Measurements from ENCODE around the gene PCP2.

- TF ChIP-seq CTCF (IDR thresholded peaks at IDR 0.05 in 4 of 5, conservative IDR thresholded peaks at IDR 0.05 in 1 of 5) = no peak
- TF ChIP-seq POLR2A (IDR thresholded peaks at IDR 0.05) = no peak
Measured at GRCh38 chr19:7665076-7665475, 31.6 kb upstream of the PCP2 start.

Data from gastrocnemius medialis (tissue), 4 donors.